ENCODE measurements around the gene BCAS1.

GRCh38 chr20:54085910-54086309 is 15.5 kb upstream of the BCAS1 start:
- TF ChIP-seq CTCF (IDR thresholded peaks at IDR 0.05; ENCODE audit: low read length) = no peak
- no peak for TF ChIP-seq EZH2 (IDR thresholded peaks at IDR 0.05; ENCODE audit: borderline replicate concordance, low read length)
